Mammary epithelial cell (primary cell): ENCODE measurements around the gene TBXAS1.

Experiments
- CTCF ChIP-seq, 2 donors: IDR thresholded peaks in 1 of 2; conservative IDR thresholded peaks in 1 of 2; 2 replicates each; pipeline ENCODE4 v1.5.1; 2011 to 2012; ENCODE audit warnings: inconsistent platforms in 2 of 2, low read length in 2 of 2, mild to moderate bottlenecking in 2 of 2, control low read depth in 1 of 2, low read depth in 1 of 2; ENCODE audit not compliant: insufficient read depth in 1 of 2; ENCODE audit errors: extremely low read depth in 1 of 2
- EZH2 ChIP-seq: IDR thresholded peaks from 2 replicates; pipeline ENCODE4 v1.6.1; 2012; ENCODE audit warnings: low read length, inconsistent platforms, borderline replicate concordance

- TF ChIP-seq CTCF (conservative IDR thresholded peaks at IDR 0.05 in 1 of 2, IDR thresholded peaks at IDR 0.05 in 1 of 2; ENCODE audit: extremely low read depth in 1 of 2, insufficient read depth in 1 of 2, low read depth in 1 of 2, low read length in 2 of 2) (no peak), EZH2 (no peak)
These were observed 117.5 kb downstream of the TBXAS1 start for GRCh38 chr7:139946533-139946932.
